GM23338 (cell line): ENCODE results near the gene DAAM1. TPM values are rescaled to one million over a fixed set of nuclear protein-coding genes. Genes with fewer than 3 reads are reported as not detected.

Experiments
- ATAC-seq: fragments of 200-7000 bp; cut with Tn5 transposase; 3 replicates; pipeline ENCODE4 v1.9.1; 2020
- DNase-seq: peaks from one replicate; pipeline ENCODE4 v3.0.0-alpha.2; 2015; ENCODE audit warnings: low spot score
- H2AFZ ChIP-seq: fragments of 200-600 bp; sonication (generic); 2 replicates; pipeline ENCODE4 v1.8.0; 2016; ENCODE audit warnings: antibody characterized with exemption, mild to moderate bottlenecking, moderate library complexity
- H3F3A ChIP-seq: fragments of 200-600 bp; sonication (generic); replicated peaks from 2 replicates; pipeline ENCODE4 v1.8.0; 2017; ENCODE audit warnings: antibody characterized with exemption, mixed run types, low read depth
- H3K27ac ChIP-seq: fragments of 200-600 bp; sonication (generic); 2 replicates; pipeline ENCODE4 v1.6.1; 2016; ENCODE audit warnings: low read depth
- H3K27me3 ChIP-seq: fragments of 200-600 bp; sonication (generic); 2 replicates; pipeline ENCODE4 v1.8.0; 2016; ENCODE audit warnings: mild to moderate bottlenecking, mixed run types, moderate library complexity; ENCODE audit not compliant: insufficient read depth
- H3K36me3 ChIP-seq: fragments of 200-600 bp; sonication (generic); 2 replicates; pipeline ENCODE4 v1.8.0; 2016; ENCODE audit warnings: mild to moderate bottlenecking; ENCODE audit not compliant: insufficient read depth
- H3K4me1 ChIP-seq: fragments of 200-600 bp; sonication (generic); 2 replicates; pipeline ENCODE4 v1.8.0; 2016; ENCODE audit warnings: mild to moderate bottlenecking, moderate library complexity; ENCODE audit not compliant: insufficient read depth
- H3K4me2 ChIP-seq: fragments of 200-600 bp; sonication (generic); 2 replicates; pipeline ENCODE4 v1.7.1; 2017; ENCODE audit warnings: mixed run types
- H3K4me3 ChIP-seq: fragments of 200-600 bp; sonication (generic); 2 replicates; pipeline ENCODE4 v1.6.1; 2016; ENCODE audit warnings: mixed run types
- H3K79me2 ChIP-seq: fragments of 200-600 bp; sonication (generic); replicated peaks from 2 replicates; pipeline ENCODE4 v1.8.0; 2017; ENCODE audit warnings: mild to moderate bottlenecking; ENCODE audit not compliant: insufficient read depth
- H3K9me2 ChIP-seq: fragments of 200-600 bp; sonication (generic); 2 replicates; pipeline ENCODE4 v1.8.0; 2017; ENCODE audit not compliant: insufficient read depth
- H4K20me1 ChIP-seq: fragments of 200-600 bp; sonication (generic); replicated peaks from 2 replicates; pipeline ENCODE4 v1.8.0; 2017; ENCODE audit warnings: mild to moderate bottlenecking; ENCODE audit not compliant: insufficient read depth
- H3K27ac Mint-ChIP-seq: 2 replicates; pipeline ENCODE4 v1.8.0; 2020; ENCODE audit warnings: inconsistent platforms, mild to moderate bottlenecking, moderate library complexity, mixed read lengths
- H3K27me3 Mint-ChIP-seq: 3 replicates; pipeline ENCODE4 v1.8.0; 2022; ENCODE audit warnings: low read depth, mild to moderate bottlenecking, moderate library complexity, mixed read lengths, inconsistent platforms; ENCODE audit not compliant: insufficient read depth, poor library complexity
- H3K36me3 Mint-ChIP-seq: 3 replicates; pipeline ENCODE4 v1.8.0; 2021; ENCODE audit warnings: low read depth, mild to moderate bottlenecking, inconsistent platforms, moderate library complexity, mixed read lengths
- H3K4me1 Mint-ChIP-seq: 3 replicates; pipeline ENCODE4 v1.8.0; 2020; ENCODE audit warnings: mild to moderate bottlenecking, inconsistent platforms, mixed read lengths
- H3K4me3 Mint-ChIP-seq: 3 replicates; pipeline ENCODE4 v1.8.0; 2021; ENCODE audit warnings: moderate library complexity, mild to moderate bottlenecking, inconsistent platforms, mixed read lengths
- H3K9me3 Mint-ChIP-seq: 3 replicates; pipeline ENCODE4 v1.8.0; 2020; ENCODE audit warnings: moderate library complexity, mild to moderate bottlenecking, inconsistent platforms, mixed read lengths
- ETS1 ChIP-seq: IDR thresholded peaks from 2 replicates; pipeline ENCODE4 v1.6.1; 2016; ENCODE audit warnings: antibody characterized with exemption
- EZH2 ChIP-seq: fragments of 200-600 bp; sonication (generic); IDR thresholded peaks from one replicate; pipeline ENCODE4 v1.8.0; 2017; ENCODE audit warnings: antibody characterized with exemption, mild to moderate bottlenecking, low read depth; ENCODE audit not compliant: unreplicated experiment
- POLR2AphosphoS5 ChIP-seq: IDR thresholded peaks from 2 replicates; pipeline ENCODE4 v1.6.1; 2016; ENCODE audit warnings: antibody characterized with exemption, low read depth
- STAT1 ChIP-seq: IDR thresholded peaks from one replicate; pipeline ENCODE4 v1.6.1; 2016; ENCODE audit warnings: antibody characterized with exemption; ENCODE audit not compliant: unreplicated experiment
- ZNF114 ChIP-seq: fragments of 250-450 bp; sonication (Bioruptor Pico); IDR thresholded peaks from 2 replicates; pipeline ENCODE4 v1.5.0; 2020; ENCODE audit warnings: mild to moderate bottlenecking, moderate library complexity
- polyA plus RNA-seq: library from polyadenylated mRNA; unstranded; fragments of >200 nt; fragmentation: Nextera tagmentation; extraction: Ambion mirVana; gene quantifications from 2 replicates; pipeline ENCODE4 v1.2.1, GENCODE V29; 2016
- total RNA-seq: library from RNA; depleted of rRNA; stranded (reverse); fragments of >200 nt; shearing (Covaris generic); gene quantifications from 2 replicates; pipeline ENCODE4 v1.2.3, GENCODE V29; 2014
- TF ChIP-seq, protein P1 (sequence below): fragments of 250-450 bp; sonication (Bioruptor Pico); IDR thresholded peaks from 2 replicates; pipeline ENCODE4 v1.5.0; 2020; ENCODE audit warnings: mild to moderate bottlenecking, moderate library complexity

DAAM1 gene
- total and polyA plus RNA-seq, 2 experiments from 2014 or later: 36.3 to 42.1 TPM

DNA sequence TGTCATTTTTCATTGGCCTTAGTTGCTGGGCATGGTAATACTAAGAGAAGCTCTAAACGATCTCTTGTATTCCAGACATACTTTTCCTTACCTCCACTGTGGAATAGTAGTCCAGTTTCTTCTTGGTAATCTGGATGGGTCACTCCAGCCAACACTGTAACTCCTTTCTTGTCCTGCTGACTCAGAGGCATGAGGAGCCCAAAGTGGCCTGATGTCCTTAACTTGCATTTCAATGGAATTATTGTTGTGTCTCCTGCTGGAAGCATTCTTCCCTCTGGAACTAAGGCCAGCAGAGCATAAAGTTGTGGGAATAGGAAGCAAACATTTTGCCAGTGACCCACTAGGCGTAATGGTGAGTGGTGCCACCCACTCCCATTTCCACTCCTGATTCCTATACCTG is 33.1 kb downstream of the DAAM1 start:
- no peak overlapping the region for H2AFZ ChIP-seq
- H3K27ac ChIP-seq: no peak overlapping the region
- no peak for TF ChIP-seq ZNF114
- TF ChIP-seq, protein P1, sequence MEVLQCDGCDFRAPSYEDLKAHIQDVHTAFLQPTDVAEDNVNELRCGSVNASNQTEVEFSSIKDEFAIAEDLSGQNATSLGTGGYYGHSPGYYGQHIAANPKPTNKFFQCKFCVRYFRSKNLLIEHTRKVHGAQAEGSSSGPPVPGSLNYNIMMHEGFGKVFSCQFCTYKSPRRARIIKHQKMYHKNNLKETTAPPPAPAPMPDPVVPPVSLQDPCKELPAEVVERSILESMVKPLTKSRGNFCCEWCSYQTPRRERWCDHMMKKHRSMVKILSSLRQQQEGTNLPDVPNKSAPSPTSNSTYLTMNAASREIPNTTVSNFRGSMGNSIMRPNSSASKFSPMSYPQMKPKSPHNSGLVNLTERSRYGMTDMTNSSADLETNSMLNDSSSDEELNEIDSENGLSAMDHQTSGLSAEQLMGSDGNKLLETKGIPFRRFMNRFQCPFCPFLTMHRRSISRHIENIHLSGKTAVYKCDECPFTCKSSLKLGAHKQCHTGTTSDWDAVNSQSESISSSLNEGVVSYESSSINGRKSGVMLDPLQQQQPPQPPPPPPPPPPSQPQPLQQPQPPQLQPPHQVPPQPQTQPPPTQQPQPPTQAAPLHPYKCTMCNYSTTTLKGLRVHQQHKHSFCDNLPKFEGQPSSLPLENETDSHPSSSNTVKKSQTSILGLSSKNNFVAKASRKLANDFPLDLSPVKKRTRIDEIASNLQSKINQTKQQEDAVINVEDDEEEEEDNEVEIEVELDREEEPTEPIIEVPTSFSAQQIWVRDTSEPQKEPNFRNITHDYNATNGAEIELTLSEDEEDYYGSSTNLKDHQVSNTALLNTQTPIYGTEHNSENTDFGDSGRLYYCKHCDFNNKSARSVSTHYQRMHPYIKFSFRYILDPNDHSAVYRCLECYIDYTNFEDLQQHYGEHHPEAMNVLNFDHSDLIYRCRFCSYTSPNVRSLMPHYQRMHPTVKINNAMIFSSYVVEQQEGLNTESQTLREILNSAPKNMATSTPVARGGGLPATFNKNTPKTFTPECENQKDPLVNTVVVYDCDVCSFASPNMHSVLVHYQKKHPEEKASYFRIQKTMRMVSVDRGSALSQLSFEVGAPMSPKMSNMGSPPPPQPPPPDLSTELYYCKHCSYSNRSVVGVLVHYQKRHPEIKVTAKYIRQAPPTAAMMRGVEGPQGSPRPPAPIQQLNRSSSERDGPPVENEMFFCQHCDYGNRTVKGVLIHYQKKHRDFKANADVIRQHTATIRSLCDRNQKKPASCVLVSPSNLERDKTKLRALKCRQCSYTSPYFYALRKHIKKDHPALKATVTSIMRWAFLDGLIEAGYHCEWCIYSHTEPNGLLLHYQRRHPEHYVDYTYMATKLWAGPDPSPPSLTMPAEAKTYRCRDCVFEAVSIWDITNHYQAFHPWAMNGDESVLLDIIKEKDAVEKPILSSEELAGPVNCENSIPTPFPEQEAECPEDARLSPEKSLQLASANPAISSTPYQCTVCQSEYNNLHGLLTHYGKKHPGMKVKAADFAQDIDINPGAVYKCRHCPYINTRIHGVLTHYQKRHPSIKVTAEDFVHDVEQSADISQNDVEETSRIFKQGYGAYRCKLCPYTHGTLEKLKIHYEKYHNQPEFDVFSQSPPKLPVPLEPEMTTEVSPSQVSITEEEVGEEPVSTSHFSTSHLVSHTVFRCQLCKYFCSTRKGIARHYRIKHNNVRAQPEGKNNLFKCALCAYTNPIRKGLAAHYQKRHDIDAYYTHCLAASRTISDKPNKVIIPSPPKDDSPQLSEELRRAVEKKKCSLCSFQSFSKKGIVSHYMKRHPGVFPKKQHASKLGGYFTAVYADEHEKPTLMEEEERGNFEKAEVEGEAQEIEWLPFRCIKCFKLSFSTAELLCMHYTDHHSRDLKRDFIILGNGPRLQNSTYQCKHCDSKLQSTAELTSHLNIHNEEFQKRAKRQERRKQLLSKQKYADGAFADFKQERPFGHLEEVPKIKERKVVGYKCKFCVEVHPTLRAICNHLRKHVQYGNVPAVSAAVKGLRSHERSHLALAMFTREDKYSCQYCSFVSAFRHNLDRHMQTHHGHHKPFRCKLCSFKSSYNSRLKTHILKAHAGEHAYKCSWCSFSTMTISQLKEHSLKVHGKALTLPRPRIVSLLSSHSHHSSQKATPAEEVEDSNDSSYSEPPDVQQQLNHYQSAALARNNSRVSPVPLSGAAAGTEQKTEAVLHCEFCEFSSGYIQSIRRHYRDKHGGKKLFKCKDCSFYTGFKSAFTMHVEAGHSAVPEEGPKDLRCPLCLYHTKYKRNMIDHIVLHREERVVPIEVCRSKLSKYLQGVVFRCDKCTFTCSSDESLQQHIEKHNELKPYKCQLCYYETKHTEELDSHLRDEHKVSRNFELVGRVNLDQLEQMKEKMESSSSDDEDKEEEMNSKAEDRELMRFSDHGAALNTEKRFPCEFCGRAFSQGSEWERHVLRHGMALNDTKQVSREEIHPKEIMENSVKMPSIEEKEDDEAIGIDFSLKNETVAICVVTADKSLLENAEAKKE (CRISPR knock-in tag): peak; percentile 74
- no peak for DNase-seq
- Mint-ChIP-seq H3K9me3 (no peaks in the 10 kb centered on the region), H3K4me1 (peaks cover 8% of the 10 kb centered on the region), H3K36me3 (0 out of 3 replicates have a peak, but pooled peaks cover 3% of the 10 kb centered on the region), H3K27me3 (peaks cover 3% of the 10 kb centered on the region), H3K27ac (peak overlapping the region; percentile 75), H3K4me3 (0 out of 3 replicates have a peak overlapping the region, but pooled peaks have one; percentile 22)
- no peaks in the 10 kb centered on the region for H3K27me3 ChIP-seq
- no peak for ATAC-seq
- H3K9me2 ChIP-seq: peaks cover 32% of the 10 kb centered on the region
- H3K4me2 ChIP-seq: peak overlapping the region; percentile 69
- no peaks in the 10 kb centered on the region for H3K36me3 ChIP-seq
- H3K4me3 ChIP-seq: no peak overlapping the region
- no peaks in the 10 kb centered on the region for H3F3A ChIP-seq
- H3K4me1 ChIP-seq: peaks cover 16% of the 10 kb centered on the region
- peaks cover 48% of the 10 kb centered on the region for H3K79me2 ChIP-seq
- H4K20me1 ChIP-seq: peaks cover 4% of the 10 kb centered on the region; the same call in 1 of the 2 replicates

- Mint-ChIP-seq H3K27me3 (peaks cover 3% of the 10 kb centered on the region), H3K27ac (no peak overlapping the region), H3K4me1 (peaks cover 11% of the 10 kb centered on the region), H3K9me3 (no peaks in the 10 kb centered on the region), H3K4me3 (no peak overlapping the region), H3K36me3 (0 out of 3 replicates have a peak, but pooled peaks cover 3% of the 10 kb centered on the region)
- Histone ChIP-seq H3K36me3 (no peaks in the 10 kb centered on the region), H3K27ac (no peak overlapping the region), H2AFZ (no peak overlapping the region), H3F3A (no peaks in the 10 kb centered on the region), H3K4me1 (peaks cover 16% of the 10 kb centered on the region), H3K27me3 (no peaks in the 10 kb centered on the region), H3K4me2 (no peak overlapping the region), H3K4me3 (no peak overlapping the region), H3K79me2 (peaks cover 40% of the 10 kb centered on the region), H3K9me2 (peaks cover 32% of the 10 kb centered on the region), H4K20me1 (0 out of 2 replicates have a peak, but pooled peaks cover 6% of the 10 kb centered on the region)
- TF ChIP-seq ETS1: no peak
- TF ChIP-seq POLR2AphosphoS5: no peak
- no peak for TF ChIP-seq ZNF114
- no peak for TF ChIP-seq EZH2
- TF ChIP-seq STAT1: no peak
- ATAC-seq: no peak
- DNase-seq: no peak
Observed at GRCh38 chr14:59224341-59224740, 35.9 kb downstream of the DAAM1 start.
